CD4-positive, alpha-beta T cell treated with Interferon alpha-2 for 1 hour (primary cell): ENCODE results near the gene MAVS.
"Not testable (repeated sequence)": the region's sequence is repeated elsewhere in the genome, so short reads cannot be mapped to it uniquely, and the experiment has no call there.

Source experiments
- DNase-seq, 2 donors: peaks; one replicate each; pipeline ENCODE4 v3.0.0-alpha.2; 2020 to 2022

Gene MAVS

DNA sequence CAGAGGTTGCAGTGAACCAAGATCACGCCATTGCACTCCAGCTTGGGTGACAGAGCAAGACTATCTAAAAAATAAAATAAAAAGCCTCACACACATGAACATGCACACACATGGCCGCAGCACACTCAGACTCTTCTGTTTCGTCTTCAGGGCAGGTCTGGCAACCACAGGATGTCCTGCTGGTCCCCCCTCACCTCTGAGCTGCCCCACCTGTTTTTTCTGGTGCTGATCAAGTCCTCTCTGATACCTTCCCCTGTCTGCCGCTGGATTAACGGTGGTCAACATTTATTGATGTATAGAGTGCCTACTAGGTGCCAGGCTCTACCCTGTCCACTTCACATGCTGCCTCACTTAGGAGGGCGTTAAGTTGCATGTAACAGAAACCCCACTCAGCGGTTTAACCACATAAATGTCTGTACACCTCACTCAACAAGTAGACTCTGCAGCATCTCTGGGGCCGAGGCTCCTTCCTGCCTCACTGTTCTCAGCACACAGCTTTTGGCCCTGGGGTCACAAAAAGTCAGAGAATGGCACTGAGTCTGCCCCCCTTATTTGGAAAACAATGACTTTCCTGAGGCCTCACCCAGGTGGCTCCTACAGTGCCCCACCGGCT, 30.8 kb upstream of the MAVS start:
- DNase-seq, result peak in 1 of 2 donors; percentile 55

DNA sequence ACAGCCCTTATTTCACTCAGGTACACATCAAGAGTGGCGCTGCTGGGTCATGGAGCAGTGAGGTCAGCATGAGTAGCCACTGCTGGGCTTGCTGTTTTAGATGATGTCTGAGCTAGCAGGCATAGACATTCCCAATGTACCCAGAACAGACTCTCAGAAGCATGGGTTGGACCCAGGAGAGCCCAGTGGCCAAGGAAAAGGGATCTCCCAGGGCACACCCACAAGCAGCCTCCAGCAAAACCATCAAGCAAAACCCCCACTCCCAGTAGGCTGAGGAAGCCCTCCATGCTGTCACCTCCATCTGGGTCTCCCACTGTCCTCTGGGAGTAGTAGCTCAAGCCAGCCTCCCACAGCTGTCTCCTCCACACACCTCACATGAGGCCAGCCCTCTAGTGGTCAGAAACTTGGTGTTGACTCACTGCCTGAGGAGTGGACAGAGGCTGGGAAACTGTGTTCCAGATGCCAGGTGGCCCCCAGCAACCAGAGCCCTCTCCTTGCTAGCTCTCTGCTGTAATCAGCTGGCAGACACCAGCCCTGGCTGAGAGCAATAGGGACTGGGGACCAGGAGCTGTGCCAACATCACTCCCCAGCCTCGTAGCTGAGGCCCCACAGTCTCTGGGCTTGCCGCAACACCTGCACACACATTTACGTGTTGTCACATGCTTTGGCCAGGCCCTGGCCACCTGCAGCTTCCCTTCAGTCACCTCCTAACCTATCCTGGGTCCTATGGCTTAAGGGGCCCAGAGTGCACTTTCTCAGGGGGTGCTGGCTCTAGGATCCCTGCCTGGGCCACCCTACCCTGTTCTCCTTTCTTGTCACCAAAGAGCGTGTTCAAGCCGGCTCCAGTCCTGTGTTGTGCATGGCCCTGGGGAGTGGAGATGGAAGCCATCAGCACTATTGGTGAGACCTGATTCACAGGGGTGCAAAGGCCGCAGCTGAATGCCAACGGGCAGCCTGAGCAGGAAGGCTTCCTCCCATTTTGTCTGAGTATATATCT, 28.2 kb upstream of the MAVS start:
- peak; percentile 32 to 44 for DNase-seq

- no peak for DNase-seq
These were observed 27.1 kb upstream of the MAVS start for GRCh38 chr20:3819411-3820047.

DNA sequence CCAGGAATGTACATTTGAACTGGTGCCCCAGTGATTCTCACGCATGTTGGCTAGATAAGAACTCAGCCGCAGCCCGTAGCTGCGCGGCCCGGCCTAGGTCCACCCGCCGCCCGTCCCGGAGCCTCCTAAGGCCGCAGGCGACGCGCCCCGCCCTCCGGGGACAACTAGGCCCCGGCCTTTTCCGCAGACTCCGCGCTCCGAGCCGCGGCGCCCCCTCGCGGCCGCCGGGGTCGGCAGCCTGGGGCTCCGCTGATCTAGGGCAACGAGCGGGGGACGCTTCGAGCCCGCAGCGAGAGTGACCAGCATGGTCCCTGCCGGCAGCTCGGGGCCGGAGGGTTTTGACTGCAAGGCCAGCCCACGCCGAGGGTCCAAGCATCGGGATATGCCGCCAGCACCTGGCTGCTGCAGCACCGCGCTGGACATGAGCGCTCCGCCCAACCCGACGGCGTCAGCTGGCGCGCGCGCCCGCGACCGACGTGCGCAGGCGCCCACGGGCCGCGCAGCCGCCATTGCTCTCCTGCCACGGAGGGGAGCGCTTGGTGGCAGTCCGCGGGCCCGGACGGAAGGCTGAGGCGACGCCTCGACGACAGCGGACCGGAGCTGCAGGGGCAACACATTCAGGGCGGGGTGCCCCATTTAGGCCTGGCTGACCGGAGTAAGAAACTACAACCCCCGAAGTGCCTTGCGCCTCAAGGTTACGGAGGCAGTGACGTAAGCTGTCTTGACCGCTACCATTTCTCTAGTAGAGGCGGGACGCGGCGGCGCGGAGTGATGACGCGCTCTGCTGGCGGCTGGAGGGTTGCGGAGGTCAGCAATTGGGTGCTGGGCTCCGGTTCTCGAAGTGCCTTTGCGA, 26.4 kb upstream of the MAVS start, which contains the start of gene AP5S1:
Gene AP5S1, plus strand, starts transcription at position 500 of the 853 bp plus-strand sequence. CDS start 1,571 bp downstream, outside the sequence.
- peak; percentile 91 to 93 for DNase-seq

DNA sequence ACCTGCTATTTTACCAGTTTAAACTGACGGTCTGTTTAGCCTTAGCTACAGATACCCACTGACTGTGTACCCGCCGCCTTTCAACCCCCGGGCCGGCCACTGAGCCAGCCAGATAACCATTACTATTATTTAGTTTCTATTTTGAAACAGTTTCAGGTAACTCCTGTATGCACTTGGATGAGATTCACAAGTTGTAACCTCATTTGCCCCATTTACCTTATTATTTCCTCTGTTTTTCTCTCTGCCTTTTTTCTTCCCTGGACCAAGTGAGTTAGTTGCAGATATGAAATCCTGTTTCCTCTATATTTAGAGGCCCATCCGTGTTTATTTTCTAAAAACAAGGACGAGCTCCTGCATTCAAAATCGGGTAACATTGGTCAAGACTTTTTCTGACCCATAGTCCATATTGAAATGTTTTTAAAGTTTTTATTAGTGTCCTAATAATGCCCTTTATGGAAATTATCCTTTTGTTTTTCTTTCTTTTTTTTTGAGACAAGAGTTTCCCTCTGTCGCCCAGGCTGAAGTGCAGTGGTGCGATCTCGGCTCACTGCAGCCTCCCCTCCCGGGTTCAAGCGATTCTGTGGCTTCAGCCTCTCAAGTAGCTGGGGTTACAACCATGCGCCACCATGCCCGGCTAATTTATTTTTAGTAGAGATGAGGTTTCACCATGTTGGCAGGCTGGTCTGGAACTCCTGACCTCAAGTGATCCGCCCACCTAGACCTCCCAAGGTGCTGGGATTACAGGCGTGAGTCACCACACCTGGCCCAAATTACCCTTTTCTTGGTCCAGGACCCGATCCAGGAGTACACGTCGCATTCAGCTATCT, 25.5 kb upstream of the MAVS start:
- no peak for DNase-seq

- no peak for DNase-seq
These were observed 24.6 kb upstream of the MAVS start for GRCh38 chr20:3821996-3822395.

DNA sequence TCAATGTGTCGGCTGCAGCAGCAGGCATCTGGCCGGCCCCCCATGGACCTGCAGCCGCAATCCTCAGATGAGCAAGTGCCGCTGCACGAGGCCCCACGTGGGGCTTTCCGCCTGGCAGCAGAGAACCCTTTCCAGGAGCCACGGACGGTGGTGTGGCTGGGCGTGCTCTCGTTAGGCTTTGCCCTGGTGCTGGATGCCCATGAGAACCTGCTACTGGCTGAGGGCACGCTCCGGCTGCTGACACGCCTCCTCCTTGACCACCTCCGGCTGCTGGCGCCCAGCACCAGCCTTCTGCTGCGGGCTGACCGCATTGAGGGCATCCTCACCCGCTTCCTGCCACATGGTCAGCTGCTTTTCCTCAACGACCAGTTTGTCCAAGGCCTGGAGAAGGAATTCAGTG, 22.8 kb upstream of the MAVS start:
- no peak for DNase-seq

- DNase-seq, result no peak
These were observed 21.1 kb upstream of the MAVS start for GRCh38 chr20:3825526-3825925.

- no peak for DNase-seq
These were observed 20.2 kb upstream of the MAVS start for GRCh38 chr20:3826420-3826819.

DNA sequence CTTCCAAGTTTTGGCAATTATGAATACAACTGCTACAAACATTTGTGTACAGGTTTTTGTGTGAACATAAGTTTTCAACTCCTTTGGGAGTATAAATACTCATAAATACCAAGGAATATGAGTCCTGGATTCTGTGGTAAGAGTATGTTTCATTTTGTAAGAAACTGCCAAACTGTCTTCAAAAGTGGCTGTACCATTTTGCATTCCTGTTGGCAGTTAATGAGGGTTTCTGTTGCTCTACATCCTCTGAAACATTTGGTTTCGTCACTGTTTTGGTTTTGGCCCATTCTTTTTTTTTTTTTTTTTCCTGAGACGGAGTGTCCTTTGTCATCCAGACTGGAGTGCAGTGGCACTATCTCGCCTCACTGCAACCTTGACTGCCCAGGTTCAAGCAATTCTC, 17.8 kb upstream of the MAVS start:
- DNase-seq, result no peak

- not testable (repeated sequence) for DNase-seq
These were observed 16.7 kb upstream of the MAVS start for GRCh38 chr20:3829891-3830290.

DNA sequence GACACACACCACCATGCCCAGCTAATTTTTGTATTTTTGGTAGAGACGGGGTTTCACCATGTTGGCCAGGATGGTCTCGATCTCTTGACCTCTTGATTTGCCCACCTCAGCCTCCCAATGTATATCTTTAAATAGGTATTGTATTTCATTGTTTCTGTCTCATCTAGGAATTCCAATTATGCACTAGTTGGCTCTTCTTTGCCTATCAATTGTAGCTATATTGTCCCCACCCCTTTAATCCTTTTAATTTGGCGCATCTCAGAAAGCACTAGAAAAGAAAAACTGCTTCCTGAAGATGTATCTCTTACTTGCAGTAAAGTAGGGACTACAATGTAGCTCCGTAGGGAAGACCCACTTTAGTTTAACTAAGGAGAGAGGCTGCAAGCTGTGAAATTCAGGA, 10.5 kb upstream of the MAVS start:
- no peak for DNase-seq

DNA sequence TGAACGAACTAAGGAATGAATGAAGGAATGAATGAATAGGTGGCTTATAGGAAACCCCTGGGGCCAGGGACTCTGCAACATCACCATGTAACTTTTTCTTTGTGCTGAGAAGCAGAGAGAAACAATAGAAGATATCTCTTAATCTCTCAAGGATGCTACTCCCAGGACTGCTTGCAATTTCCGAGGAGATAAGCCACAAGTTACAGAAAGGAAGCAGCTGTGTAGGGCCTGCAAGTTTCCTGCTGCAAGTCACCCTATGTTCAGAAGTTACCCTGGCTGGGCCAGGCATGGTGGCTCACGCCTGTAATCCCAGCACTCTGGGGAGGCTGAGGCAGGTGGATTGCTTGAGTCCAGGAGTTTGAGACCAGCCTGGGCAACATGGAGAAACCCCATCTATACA, 7.3 kb upstream of the MAVS start:
- DNase-seq, result no peak

GRCh38 chr20:3840201-3840600, 6.4 kb upstream of the MAVS start:
- not testable (repeated sequence) for DNase-seq

DNA sequence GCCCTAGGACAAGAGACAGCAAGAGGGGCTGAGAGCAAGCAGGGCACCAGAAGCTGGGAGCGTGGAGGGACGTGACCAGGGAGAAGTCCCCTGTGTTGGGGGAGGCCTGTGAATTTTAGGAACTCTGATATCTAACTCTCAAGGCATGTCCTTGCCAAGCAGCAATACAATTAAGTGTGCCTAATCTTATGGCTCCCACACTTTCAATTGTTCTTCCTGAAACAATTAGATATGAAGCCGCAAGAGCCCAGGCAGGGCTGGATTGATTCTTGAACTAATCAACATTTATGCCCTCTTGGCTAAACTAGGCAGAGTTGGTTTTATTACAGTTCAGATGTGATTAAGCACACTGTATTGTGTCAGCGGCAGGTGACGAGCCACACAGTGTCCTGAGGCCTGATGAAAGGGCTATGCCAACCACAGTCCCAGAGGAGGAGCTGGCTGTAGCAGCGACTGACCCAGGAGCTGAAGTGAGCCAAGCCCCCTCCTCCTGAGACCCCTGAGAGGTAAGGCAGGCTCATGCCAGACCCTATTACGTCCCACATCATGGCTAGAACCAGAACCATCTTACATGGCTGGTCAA, 4.2 kb upstream of the MAVS start:
- DNase-seq, result no peak

DNA sequence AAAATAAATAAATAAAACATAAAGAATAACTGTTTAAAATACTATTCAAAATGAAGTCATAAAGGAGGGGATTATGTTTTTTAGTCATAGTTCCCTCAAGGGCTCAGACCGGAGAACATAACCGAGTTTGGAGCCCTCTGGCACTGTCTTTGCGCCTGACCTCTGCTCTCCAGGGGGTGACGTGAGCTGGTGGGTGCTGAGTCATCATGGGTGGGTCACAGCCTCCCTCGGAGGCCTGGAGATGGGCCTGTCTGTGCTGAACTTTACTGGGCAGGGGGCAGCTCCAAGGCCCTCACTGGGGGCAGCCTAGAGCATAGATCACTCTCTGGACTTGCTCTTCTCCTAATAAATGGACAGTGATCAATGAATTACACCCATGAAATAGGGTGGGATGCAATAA, 3.1 kb upstream of the MAVS start:
- DNase-seq, result no peak

GRCh38 chr20:3843990-3844619, 2.5 kb upstream of the MAVS start:
- DNase-seq, result not testable (repeated sequence)

DNA sequence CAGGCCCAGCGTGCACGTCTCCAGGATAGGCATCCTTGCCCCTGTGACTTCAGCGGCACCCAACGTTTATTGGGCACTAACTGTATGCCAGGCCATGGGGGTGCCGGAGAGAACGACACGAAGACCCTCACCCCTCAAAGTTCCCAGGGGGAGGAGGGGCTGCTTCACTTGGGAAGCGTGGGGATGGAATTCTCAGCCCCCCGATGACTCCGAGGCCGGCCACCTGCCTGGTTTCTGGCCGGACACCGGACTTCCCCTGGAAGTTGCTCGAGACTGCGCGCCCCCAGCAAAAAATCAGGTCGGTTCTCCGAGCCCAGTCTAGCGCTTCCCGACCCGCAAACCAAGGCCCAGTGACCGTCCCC, 275 bp upstream of the MAVS start:
- DNase-seq, result no peak

GRCh38 chr20:3847429-3847940, 851 bp downstream of the MAVS start:
- no peak for DNase-seq

- no peak for DNase-seq
These were observed 1.9 kb downstream of the MAVS start for GRCh38 chr20:3848565-3848964.

DNA sequence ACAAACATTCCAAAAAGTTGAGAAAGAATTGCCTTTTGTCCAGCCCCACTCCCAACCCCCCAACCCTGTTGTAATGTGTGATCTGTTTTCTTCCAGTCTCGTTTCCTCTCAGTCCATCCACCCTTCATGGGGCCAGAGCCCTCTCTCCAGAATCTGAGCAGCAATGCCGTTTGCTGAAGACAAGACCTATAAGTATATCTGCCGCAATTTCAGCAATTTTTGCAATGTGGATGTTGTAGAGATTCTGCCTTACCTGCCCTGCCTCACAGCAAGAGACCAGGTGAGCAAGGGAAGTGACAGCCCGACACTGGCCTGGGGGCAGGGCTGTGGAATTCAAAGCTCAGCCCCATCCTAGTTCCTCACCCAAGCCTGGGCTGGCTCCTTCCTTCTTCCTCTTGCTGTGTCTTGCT, 7.8 kb downstream of the MAVS start:
- no peak for DNase-seq
